GM23338 (cell line): ENCODE results near the gene GBF1. TPM values are rescaled to one million over a fixed set of nuclear protein-coding genes. Genes with fewer than 3 reads are reported as not detected.

Experiments
- ATAC-seq: fragments of 200-7000 bp; cut with Tn5 transposase; 3 replicates; pipeline ENCODE4 v1.9.1; 2020
- DNase-seq: peaks from one replicate; pipeline ENCODE4 v3.0.0-alpha.2; 2015; ENCODE audit warnings: low spot score
- H2AFZ ChIP-seq: fragments of 200-600 bp; sonication (generic); 2 replicates; pipeline ENCODE4 v1.8.0; 2016; ENCODE audit warnings: antibody characterized with exemption, mild to moderate bottlenecking, moderate library complexity
- H3F3A ChIP-seq: fragments of 200-600 bp; sonication (generic); replicated peaks from 2 replicates; pipeline ENCODE4 v1.8.0; 2017; ENCODE audit warnings: antibody characterized with exemption, mixed run types, low read depth
- H3K27ac ChIP-seq: fragments of 200-600 bp; sonication (generic); 2 replicates; pipeline ENCODE4 v1.6.1; 2016; ENCODE audit warnings: low read depth
- H3K27me3 ChIP-seq: fragments of 200-600 bp; sonication (generic); 2 replicates; pipeline ENCODE4 v1.8.0; 2016; ENCODE audit warnings: mild to moderate bottlenecking, mixed run types, moderate library complexity; ENCODE audit not compliant: insufficient read depth
- H3K36me3 ChIP-seq: fragments of 200-600 bp; sonication (generic); 2 replicates; pipeline ENCODE4 v1.8.0; 2016; ENCODE audit warnings: mild to moderate bottlenecking; ENCODE audit not compliant: insufficient read depth
- H3K4me1 ChIP-seq: fragments of 200-600 bp; sonication (generic); 2 replicates; pipeline ENCODE4 v1.8.0; 2016; ENCODE audit warnings: mild to moderate bottlenecking, moderate library complexity; ENCODE audit not compliant: insufficient read depth
- H3K4me2 ChIP-seq: fragments of 200-600 bp; sonication (generic); 2 replicates; pipeline ENCODE4 v1.7.1; 2017; ENCODE audit warnings: mixed run types
- H3K4me3 ChIP-seq: fragments of 200-600 bp; sonication (generic); 2 replicates; pipeline ENCODE4 v1.6.1; 2016; ENCODE audit warnings: mixed run types
- H3K79me2 ChIP-seq: fragments of 200-600 bp; sonication (generic); replicated peaks from 2 replicates; pipeline ENCODE4 v1.8.0; 2017; ENCODE audit warnings: mild to moderate bottlenecking; ENCODE audit not compliant: insufficient read depth
- H3K9me2 ChIP-seq: fragments of 200-600 bp; sonication (generic); 2 replicates; pipeline ENCODE4 v1.8.0; 2017; ENCODE audit not compliant: insufficient read depth
- H4K20me1 ChIP-seq: fragments of 200-600 bp; sonication (generic); replicated peaks from 2 replicates; pipeline ENCODE4 v1.8.0; 2017; ENCODE audit warnings: mild to moderate bottlenecking; ENCODE audit not compliant: insufficient read depth
- H3K27ac Mint-ChIP-seq: 2 replicates; pipeline ENCODE4 v1.8.0; 2020; ENCODE audit warnings: inconsistent platforms, mild to moderate bottlenecking, moderate library complexity, mixed read lengths
- H3K27me3 Mint-ChIP-seq: 3 replicates; pipeline ENCODE4 v1.8.0; 2022; ENCODE audit warnings: low read depth, mild to moderate bottlenecking, moderate library complexity, mixed read lengths, inconsistent platforms; ENCODE audit not compliant: insufficient read depth, poor library complexity
- H3K36me3 Mint-ChIP-seq: 3 replicates; pipeline ENCODE4 v1.8.0; 2021; ENCODE audit warnings: low read depth, mild to moderate bottlenecking, inconsistent platforms, moderate library complexity, mixed read lengths
- H3K4me1 Mint-ChIP-seq: 3 replicates; pipeline ENCODE4 v1.8.0; 2020; ENCODE audit warnings: mild to moderate bottlenecking, inconsistent platforms, mixed read lengths
- H3K4me3 Mint-ChIP-seq: 3 replicates; pipeline ENCODE4 v1.8.0; 2021; ENCODE audit warnings: moderate library complexity, mild to moderate bottlenecking, inconsistent platforms, mixed read lengths
- H3K9me3 Mint-ChIP-seq: 3 replicates; pipeline ENCODE4 v1.8.0; 2020; ENCODE audit warnings: moderate library complexity, mild to moderate bottlenecking, inconsistent platforms, mixed read lengths
- EZH2 ChIP-seq: fragments of 200-600 bp; sonication (generic); IDR thresholded peaks from one replicate; pipeline ENCODE4 v1.8.0; 2017; ENCODE audit warnings: antibody characterized with exemption, mild to moderate bottlenecking, low read depth; ENCODE audit not compliant: unreplicated experiment
- ZNF114 ChIP-seq: fragments of 250-450 bp; sonication (Bioruptor Pico); IDR thresholded peaks from 2 replicates; pipeline ENCODE4 v1.5.0; 2020; ENCODE audit warnings: mild to moderate bottlenecking, moderate library complexity
- ZNF331 ChIP-seq: fragments of 250-450 bp; sonication (Bioruptor Pico); IDR thresholded peaks from 2 replicates; pipeline ENCODE4 v1.5.0; 2020; ENCODE audit warnings: low read depth, mild to moderate bottlenecking, moderate library complexity
- polyA plus RNA-seq: library from polyadenylated mRNA; unstranded; fragments of >200 nt; fragmentation: Nextera tagmentation; extraction: Ambion mirVana; gene quantifications from 2 replicates; pipeline ENCODE4 v1.2.1, GENCODE V29; 2016
- total RNA-seq: library from RNA; depleted of rRNA; stranded (reverse); fragments of >200 nt; shearing (Covaris generic); gene quantifications from 2 replicates; pipeline ENCODE4 v1.2.3, GENCODE V29; 2014
- TF ChIP-seq, protein P1 (sequence below), 2 experiments: fragments of 200-600 bp in 1 of 2; sonication (generic) in 1 of 2; conservative IDR thresholded peaks; 2 replicates each; pipeline versions ENCODE4 v1.5.1 to v1.6.1; 2016 to 2017; ENCODE audit warnings: antibody characterized with exemption in 2 of 2, low read depth in 2 of 2, mild to moderate bottlenecking in 2 of 2, moderate library complexity in 1 of 2
- TF ChIP-seq, protein P2 (sequence below): IDR thresholded peaks from 2 replicates; pipeline ENCODE4 v1.6.1; 2016; ENCODE audit warnings: antibody characterized with exemption
- TF ChIP-seq, protein P3 (sequence below): IDR thresholded peaks from one replicate; pipeline ENCODE4 v1.6.1; 2018; ENCODE audit warnings: antibody characterized with exemption; ENCODE audit not compliant: unreplicated experiment
- TF ChIP-seq, protein P4 (sequence below): fragments of 250-450 bp; sonication (Bioruptor Pico); IDR thresholded peaks from 2 replicates; pipeline ENCODE4 v1.5.0; 2020; ENCODE audit warnings: mild to moderate bottlenecking, moderate library complexity

GBF1 gene
- total and polyA plus RNA-seq, 2 experiments from 2014 or later = 6.5 to 27.2 TPM

DNA sequence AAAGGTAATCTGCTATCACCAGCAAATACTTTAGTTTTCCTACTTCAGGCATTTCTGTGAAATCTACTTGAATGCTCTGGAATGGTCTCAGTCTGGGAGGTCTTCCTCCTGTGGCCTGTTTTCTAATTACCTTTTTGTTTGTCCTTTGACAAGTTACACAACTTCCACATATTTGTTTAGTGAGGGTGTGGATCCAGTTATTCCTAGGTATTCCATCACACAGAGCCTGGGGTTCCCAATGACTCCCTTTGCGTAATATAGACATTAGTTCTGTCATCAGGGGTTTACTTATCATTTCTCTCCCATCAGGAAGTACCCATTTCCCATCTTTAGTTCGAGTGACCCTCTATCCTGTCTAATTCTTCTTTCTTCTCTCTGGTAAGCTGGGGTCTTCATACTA, 47.3 kb upstream of the GBF1 start:
- H3K4me3 Mint-ChIP-seq = no peak overlapping the region
- H2AFZ ChIP-seq = no peak overlapping the region
- H3K9me2 ChIP-seq = no peaks in the 10 kb centered on the region
- TF ChIP-seq ZNF331 = no peak
- no peak for TF ChIP-seq EZH2
- no peak for TF ChIP-seq ZNF114 (CRISPR knock-in tag)
- TF ChIP-seq, protein P1, sequence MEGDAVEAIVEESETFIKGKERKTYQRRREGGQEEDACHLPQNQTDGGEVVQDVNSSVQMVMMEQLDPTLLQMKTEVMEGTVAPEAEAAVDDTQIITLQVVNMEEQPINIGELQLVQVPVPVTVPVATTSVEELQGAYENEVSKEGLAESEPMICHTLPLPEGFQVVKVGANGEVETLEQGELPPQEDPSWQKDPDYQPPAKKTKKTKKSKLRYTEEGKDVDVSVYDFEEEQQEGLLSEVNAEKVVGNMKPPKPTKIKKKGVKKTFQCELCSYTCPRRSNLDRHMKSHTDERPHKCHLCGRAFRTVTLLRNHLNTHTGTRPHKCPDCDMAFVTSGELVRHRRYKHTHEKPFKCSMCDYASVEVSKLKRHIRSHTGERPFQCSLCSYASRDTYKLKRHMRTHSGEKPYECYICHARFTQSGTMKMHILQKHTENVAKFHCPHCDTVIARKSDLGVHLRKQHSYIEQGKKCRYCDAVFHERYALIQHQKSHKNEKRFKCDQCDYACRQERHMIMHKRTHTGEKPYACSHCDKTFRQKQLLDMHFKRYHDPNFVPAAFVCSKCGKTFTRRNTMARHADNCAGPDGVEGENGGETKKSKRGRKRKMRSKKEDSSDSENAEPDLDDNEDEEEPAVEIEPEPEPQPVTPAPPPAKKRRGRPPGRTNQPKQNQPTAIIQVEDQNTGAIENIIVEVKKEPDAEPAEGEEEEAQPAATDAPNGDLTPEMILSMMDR (conservative IDR thresholded peaks at IDR 0.05; ENCODE audit: low read depth in 2 of 2) = no peak
- TF ChIP-seq, protein P2, sequence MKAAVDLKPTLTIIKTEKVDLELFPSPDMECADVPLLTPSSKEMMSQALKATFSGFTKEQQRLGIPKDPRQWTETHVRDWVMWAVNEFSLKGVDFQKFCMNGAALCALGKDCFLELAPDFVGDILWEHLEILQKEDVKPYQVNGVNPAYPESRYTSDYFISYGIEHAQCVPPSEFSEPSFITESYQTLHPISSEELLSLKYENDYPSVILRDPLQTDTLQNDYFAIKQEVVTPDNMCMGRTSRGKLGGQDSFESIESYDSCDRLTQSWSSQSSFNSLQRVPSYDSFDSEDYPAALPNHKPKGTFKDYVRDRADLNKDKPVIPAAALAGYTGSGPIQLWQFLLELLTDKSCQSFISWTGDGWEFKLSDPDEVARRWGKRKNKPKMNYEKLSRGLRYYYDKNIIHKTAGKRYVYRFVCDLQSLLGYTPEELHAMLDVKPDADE = no peak
- no peak overlapping the region for H3K4me2 ChIP-seq
- H3K4me3 ChIP-seq = no peak overlapping the region
- H3K4me1 ChIP-seq = no peaks in the 10 kb centered on the region
- H3F3A ChIP-seq = no peaks in the 10 kb centered on the region
- ATAC-seq = no peak
- peaks cover 8% of the 10 kb centered on the region; the same call in 1 of the 3 replicates for H3K36me3 Mint-ChIP-seq
- no peaks in the 10 kb centered on the region for H3K4me1 Mint-ChIP-seq
- H3K27me3 ChIP-seq = no peaks in the 10 kb centered on the region
- no peaks in the 10 kb centered on the region for H3K79me2 ChIP-seq
- no peak overlapping the region for H3K27ac ChIP-seq
- peaks cover 55% of the 10 kb centered on the region for H3K9me3 Mint-ChIP-seq
- H3K27ac Mint-ChIP-seq = no peak overlapping the region
- no peaks in the 10 kb centered on the region for H3K36me3 ChIP-seq
- H4K20me1 ChIP-seq = no peaks in the 10 kb centered on the region
- no peaks in the 10 kb centered on the region for H3K27me3 Mint-ChIP-seq
- no peak for DNase-seq

DNA sequence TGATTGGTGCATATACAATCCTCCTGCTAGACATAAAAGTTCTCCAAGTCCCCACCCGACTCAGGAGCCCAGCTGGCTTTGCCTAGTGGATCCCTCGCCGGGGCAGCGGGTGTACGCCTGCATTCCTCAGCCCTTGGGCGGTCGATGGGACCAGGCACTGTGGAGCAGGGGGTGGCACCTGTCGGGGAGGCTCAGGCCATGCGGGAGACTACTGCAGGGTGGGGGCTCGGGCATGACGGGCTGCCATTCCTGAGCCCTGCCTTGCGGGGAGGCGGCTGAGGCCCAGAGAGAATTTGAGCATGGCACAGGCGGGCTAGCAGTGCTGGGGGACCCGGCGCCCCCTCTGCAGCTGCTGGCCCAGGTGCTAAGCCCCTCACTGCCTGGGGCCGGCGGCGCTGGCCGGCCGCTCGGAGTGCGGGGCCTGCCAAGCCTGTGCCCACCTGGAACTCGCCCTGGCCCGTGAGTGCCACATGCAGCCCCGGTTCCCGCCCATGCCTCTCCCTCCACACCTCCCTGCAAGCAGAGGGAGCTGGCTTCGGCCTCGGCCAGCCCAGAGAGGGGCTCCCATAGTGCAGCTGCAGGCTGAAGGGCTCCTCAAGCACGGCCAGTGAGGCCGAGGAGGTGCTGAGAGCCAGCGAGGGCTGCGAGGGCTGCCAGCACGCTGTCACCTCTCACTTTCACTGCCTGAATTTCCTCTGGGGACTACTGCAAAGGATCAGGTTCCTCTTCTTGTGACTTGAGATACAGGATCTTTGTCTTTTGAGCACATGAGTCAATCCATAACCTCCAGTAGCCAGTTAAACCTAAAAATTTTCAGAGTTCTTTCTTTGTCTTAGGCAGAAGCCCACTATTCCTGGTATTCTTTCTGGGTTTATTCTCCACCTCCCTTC, 44.3 kb upstream of the GBF1 start:
- Histone ChIP-seq H3K9me2 (no peaks in the 10 kb centered on the region), H4K20me1 (no peaks in the 10 kb centered on the region), H3K27ac (no peak overlapping the region), H2AFZ (no peak overlapping the region), H3K4me2 (no peak overlapping the region), H3K4me1 (no peaks in the 10 kb centered on the region), H3K79me2 (no peaks in the 10 kb centered on the region), H3K4me3 (no peak overlapping the region), H3K36me3 (peaks cover 3% of the 10 kb centered on the region; the same call in 1 of the 2 replicates), H3K27me3 (no peaks in the 10 kb centered on the region), H3F3A (no peaks in the 10 kb centered on the region)
- H3K27me3 Mint-ChIP-seq = peaks cover 4% of the 10 kb centered on the region
- DNase-seq = no peak
- H3K36me3 Mint-ChIP-seq = peaks cover 8% of the 10 kb centered on the region; the same call in 2 of the 3 replicates
- peaks cover 65% of the 10 kb centered on the region for H3K9me3 Mint-ChIP-seq
- H3K4me1 Mint-ChIP-seq = no peaks in the 10 kb centered on the region
- no peak overlapping the region for H3K27ac Mint-ChIP-seq
- H3K4me3 Mint-ChIP-seq = no peak overlapping the region
- ATAC-seq = no peak
- no peak for TF ChIP-seq ZNF114 (CRISPR knock-in tag)
- TF ChIP-seq, protein P3, sequence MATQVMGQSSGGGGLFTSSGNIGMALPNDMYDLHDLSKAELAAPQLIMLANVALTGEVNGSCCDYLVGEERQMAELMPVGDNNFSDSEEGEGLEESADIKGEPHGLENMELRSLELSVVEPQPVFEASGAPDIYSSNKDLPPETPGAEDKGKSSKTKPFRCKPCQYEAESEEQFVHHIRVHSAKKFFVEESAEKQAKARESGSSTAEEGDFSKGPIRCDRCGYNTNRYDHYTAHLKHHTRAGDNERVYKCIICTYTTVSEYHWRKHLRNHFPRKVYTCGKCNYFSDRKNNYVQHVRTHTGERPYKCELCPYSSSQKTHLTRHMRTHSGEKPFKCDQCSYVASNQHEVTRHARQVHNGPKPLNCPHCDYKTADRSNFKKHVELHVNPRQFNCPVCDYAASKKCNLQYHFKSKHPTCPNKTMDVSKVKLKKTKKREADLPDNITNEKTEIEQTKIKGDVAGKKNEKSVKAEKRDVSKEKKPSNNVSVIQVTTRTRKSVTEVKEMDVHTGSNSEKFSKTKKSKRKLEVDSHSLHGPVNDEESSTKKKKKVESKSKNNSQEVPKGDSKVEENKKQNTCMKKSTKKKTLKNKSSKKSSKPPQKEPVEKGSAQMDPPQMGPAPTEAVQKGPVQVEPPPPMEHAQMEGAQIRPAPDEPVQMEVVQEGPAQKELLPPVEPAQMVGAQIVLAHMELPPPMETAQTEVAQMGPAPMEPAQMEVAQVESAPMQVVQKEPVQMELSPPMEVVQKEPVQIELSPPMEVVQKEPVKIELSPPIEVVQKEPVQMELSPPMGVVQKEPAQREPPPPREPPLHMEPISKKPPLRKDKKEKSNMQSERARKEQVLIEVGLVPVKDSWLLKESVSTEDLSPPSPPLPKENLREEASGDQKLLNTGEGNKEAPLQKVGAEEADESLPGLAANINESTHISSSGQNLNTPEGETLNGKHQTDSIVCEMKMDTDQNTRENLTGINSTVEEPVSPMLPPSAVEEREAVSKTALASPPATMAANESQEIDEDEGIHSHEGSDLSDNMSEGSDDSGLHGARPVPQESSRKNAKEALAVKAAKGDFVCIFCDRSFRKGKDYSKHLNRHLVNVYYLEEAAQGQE = no peak
- TF ChIP-seq, protein P4, sequence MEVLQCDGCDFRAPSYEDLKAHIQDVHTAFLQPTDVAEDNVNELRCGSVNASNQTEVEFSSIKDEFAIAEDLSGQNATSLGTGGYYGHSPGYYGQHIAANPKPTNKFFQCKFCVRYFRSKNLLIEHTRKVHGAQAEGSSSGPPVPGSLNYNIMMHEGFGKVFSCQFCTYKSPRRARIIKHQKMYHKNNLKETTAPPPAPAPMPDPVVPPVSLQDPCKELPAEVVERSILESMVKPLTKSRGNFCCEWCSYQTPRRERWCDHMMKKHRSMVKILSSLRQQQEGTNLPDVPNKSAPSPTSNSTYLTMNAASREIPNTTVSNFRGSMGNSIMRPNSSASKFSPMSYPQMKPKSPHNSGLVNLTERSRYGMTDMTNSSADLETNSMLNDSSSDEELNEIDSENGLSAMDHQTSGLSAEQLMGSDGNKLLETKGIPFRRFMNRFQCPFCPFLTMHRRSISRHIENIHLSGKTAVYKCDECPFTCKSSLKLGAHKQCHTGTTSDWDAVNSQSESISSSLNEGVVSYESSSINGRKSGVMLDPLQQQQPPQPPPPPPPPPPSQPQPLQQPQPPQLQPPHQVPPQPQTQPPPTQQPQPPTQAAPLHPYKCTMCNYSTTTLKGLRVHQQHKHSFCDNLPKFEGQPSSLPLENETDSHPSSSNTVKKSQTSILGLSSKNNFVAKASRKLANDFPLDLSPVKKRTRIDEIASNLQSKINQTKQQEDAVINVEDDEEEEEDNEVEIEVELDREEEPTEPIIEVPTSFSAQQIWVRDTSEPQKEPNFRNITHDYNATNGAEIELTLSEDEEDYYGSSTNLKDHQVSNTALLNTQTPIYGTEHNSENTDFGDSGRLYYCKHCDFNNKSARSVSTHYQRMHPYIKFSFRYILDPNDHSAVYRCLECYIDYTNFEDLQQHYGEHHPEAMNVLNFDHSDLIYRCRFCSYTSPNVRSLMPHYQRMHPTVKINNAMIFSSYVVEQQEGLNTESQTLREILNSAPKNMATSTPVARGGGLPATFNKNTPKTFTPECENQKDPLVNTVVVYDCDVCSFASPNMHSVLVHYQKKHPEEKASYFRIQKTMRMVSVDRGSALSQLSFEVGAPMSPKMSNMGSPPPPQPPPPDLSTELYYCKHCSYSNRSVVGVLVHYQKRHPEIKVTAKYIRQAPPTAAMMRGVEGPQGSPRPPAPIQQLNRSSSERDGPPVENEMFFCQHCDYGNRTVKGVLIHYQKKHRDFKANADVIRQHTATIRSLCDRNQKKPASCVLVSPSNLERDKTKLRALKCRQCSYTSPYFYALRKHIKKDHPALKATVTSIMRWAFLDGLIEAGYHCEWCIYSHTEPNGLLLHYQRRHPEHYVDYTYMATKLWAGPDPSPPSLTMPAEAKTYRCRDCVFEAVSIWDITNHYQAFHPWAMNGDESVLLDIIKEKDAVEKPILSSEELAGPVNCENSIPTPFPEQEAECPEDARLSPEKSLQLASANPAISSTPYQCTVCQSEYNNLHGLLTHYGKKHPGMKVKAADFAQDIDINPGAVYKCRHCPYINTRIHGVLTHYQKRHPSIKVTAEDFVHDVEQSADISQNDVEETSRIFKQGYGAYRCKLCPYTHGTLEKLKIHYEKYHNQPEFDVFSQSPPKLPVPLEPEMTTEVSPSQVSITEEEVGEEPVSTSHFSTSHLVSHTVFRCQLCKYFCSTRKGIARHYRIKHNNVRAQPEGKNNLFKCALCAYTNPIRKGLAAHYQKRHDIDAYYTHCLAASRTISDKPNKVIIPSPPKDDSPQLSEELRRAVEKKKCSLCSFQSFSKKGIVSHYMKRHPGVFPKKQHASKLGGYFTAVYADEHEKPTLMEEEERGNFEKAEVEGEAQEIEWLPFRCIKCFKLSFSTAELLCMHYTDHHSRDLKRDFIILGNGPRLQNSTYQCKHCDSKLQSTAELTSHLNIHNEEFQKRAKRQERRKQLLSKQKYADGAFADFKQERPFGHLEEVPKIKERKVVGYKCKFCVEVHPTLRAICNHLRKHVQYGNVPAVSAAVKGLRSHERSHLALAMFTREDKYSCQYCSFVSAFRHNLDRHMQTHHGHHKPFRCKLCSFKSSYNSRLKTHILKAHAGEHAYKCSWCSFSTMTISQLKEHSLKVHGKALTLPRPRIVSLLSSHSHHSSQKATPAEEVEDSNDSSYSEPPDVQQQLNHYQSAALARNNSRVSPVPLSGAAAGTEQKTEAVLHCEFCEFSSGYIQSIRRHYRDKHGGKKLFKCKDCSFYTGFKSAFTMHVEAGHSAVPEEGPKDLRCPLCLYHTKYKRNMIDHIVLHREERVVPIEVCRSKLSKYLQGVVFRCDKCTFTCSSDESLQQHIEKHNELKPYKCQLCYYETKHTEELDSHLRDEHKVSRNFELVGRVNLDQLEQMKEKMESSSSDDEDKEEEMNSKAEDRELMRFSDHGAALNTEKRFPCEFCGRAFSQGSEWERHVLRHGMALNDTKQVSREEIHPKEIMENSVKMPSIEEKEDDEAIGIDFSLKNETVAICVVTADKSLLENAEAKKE (CRISPR knock-in tag) = no peak
